K562 (cell line): Measurements from ENCODE around the gene RAB25. TPM values are rescaled to one million over a fixed set of nuclear protein-coding genes. Genes with fewer than 3 reads are reported as not detected.
A peak's percentile ranks its signal among the peaks of the same experiment; 100 is the strongest.

Experiments used
- ARNT ChIP-seq, 2 experiments: fragments of 450-650 bp; IDR thresholded peaks; 2 replicates each; pipeline ENCODE4 v1.6.1; 2016; ENCODE audit warnings: mild to moderate bottlenecking in 1 of 2
- CBFA2T2 ChIP-seq: fragments of 450-650 bp; conservative IDR thresholded peaks from 2 replicates; pipeline ENCODE4 v1.6.1; 2017; ENCODE audit warnings: mild to moderate bottlenecking
- DLX4 ChIP-seq: fragments of 250-450 bp; sonication (Bioruptor Pico); IDR thresholded peaks from 2 replicates; pipeline ENCODE4 v1.6.1; 2021; ENCODE audit warnings: mild to moderate bottlenecking
- MAFG ChIP-seq: fragments of 450-650 bp; conservative IDR thresholded peaks from 2 replicates; pipeline ENCODE4 v1.6.1; 2016; ENCODE audit warnings: missing genetic modification characterization, missing compliant biosample characterization
- MLLT1 ChIP-seq, 2 experiments: fragments of 450-650 bp; IDR thresholded peaks; 2 replicates each; pipeline ENCODE4 v1.6.1; 2016
- MXI1 ChIP-seq: IDR thresholded peaks from 2 replicates; pipeline ENCODE4 v1.6.1; 2011; ENCODE audit warnings: low read depth, mild to moderate bottlenecking, improper control_type of control experiment, low read length
- NFIC ChIP-seq: fragments of 450-650 bp; IDR thresholded peaks from 2 replicates; pipeline ENCODE4 v1.6.1; 2017; ENCODE audit warnings: mild to moderate bottlenecking, inconsistent platforms
- PCBP1 ChIP-seq: fragments of 200-400 bp; formaldehyde crosslinking; IDR thresholded peaks from 2 replicates; pipeline ENCODE4 v1.6.1; 2018; ENCODE audit warnings: mild to moderate bottlenecking, low read depth, low read length; ENCODE audit not compliant: poor library complexity, severe bottlenecking
- PYGO2 ChIP-seq: fragments of 450-650 bp; IDR thresholded peaks from 2 replicates; pipeline ENCODE4 v1.6.1; 2016; ENCODE audit warnings: mild to moderate bottlenecking, missing genetic modification characterization, moderate library complexity, missing compliant biosample characterization
- SMAD3 ChIP-seq: fragments of 450-650 bp; formaldehyde crosslinking; conservative IDR thresholded peaks from 2 replicates; pipeline ENCODE4 v1.4.0; 2020; ENCODE audit warnings: mild to moderate bottlenecking
- TFAP4 ChIP-seq: sonication (generic); formaldehyde crosslinking; IDR thresholded peaks from 2 replicates; pipeline ENCODE4 v1.8.0; 2022; ENCODE audit warnings: missing genetic modification reagents, mild to moderate bottlenecking, moderate library complexity, borderline replicate concordance
- TGIF2 ChIP-seq: sonication (generic); formaldehyde crosslinking; IDR thresholded peaks from 2 replicates; pipeline ENCODE4 v1.8.1; 2022; ENCODE audit warnings: mild to moderate bottlenecking, missing genetic modification reagents, moderate library complexity
- ZFP30 ChIP-seq: fragments of 250-450 bp; sonication (Bioruptor Pico); IDR thresholded peaks from 2 replicates; pipeline ENCODE4 v1.8.0; 2022; ENCODE audit warnings: moderate library complexity, mild to moderate bottlenecking, inconsistent platforms, borderline replicate concordance
- ZHX1 ChIP-seq: fragments of 150-350 bp; conservative IDR thresholded peaks from 2 replicates; pipeline ENCODE4 v1.6.1; 2014; ENCODE audit warnings: low read length
- ZNF699 ChIP-seq: fragments of 250-450 bp; sonication (Bioruptor Pico); IDR thresholded peaks from 2 replicates; pipeline ENCODE4 v1.8.0; 2021; ENCODE audit warnings: mild to moderate bottlenecking, moderate library complexity; ENCODE audit not compliant: insufficient replicate concordance
- ZNF79 ChIP-seq: fragments of 250-450 bp; sonication (Bioruptor Pico); IDR thresholded peaks from 2 replicates; pipeline ENCODE4 v1.4.0; 2020; ENCODE audit warnings: low read depth, mild to moderate bottlenecking, moderate library complexity
- polyA plus RNA-seq, 8 experiments: library from polyadenylated mRNA; depleted of rRNA in 4 of 8; stranded (reverse) in 5 of 8; unstranded in 3 of 8; fragments of >200 nt; fragmentation: Nextera tagmentation in 2 of 8; fragmentation: Illumina TruSeq in 1 of 8; extraction: Ambion mirVana in 2 of 8; extraction: Trizol in 1 of 8; gene quantifications; 2 replicates each; pipeline versions ENCODE4 v1.2.1 to v1.2.3, GENCODE V29; 2011 to 2014; ENCODE audit warnings: inconsistent platforms in 1 of 8, missing spikeins in 1 of 8
- total RNA-seq, 7 experiments: library from RNA; depleted of rRNA in 6 of 7; stranded (reverse); fragments of >200 nt in 6 of 7; fragmentation: Illumina TruSeq in 2 of 7; extraction: Trizol in 2 of 7; gene quantifications; 2 replicates each; pipeline versions ENCODE4 v1.2.1 to v1.2.3, GENCODE V29; 2011 to 2021; ENCODE audit warnings: low replicate concordance in 1 of 7
- TF ChIP-seq, protein P1 (sequence below): sonication (generic); formaldehyde crosslinking; IDR thresholded peaks from 2 replicates; pipeline ENCODE4 v1.8.1; 2023; ENCODE audit warnings: mild to moderate bottlenecking, missing genetic modification reagents

Gene RAB25
- total and polyA plus RNA-seq, 9 of the 15 experiments (the other 6 are each of a cell fraction or from before 2014, with no cell fraction given): 0.10 to 0.27 (median 0.13) TPM; not detected in 6

DNA sequence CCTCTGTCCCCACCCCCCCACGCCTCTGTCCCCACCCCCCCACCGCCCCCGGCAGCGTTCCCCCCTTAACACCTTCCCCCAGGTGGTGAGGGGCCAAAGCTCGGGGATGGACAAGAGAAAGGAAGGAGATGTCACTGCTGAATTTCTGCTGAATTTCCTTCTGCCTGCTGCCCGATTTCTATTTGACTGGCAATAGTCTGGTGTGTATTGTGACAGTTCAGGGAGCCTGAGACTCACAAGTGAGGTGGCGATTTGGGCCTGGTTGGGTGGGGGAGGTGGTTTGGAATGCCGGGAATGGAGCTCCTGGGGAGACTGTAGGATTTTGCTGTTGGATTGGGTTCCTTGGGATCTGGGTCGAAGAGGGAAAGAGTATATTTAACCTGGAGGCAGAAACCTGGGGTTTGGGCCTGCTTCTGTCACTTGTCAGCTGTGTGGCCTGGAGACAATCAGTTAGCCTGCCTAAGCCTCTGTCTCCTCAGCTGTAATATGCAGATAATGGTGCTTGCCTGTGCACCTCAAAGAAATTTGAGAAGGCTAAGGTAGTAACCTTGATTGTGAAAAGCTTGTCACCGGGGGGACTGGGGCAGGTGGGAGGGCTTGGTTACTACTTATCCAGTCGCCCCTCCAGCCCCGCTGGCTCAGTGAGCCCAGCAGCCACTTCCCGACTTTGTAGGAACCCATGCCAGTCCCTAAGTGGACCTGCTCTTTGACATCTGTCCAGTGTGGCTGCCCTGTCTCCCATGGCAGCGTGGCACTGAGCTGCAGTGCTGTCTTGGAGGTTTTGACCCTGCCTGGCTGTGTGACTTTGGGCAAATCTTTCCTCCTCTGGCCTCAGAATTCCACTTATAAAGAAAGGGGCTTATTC, 45.9 kb downstream of the RAB25 start (continued):
- TF ChIP-seq ZNF79 (CRISPR knock-in tag) (no peak), PYGO2 (no peak), CBFA2T2 (peak; percentile 72), DLX4 (CRISPR knock-in tag) (no peak), MLLT1 (IDR thresholded peaks at IDR 0.05) (peak in 1 of 2 experiments; percentile 42; a peak in 1 of 4 replicates), ZHX1 (no peak), MAFG (tag) (no peak), TFAP4 (CRISPR knock-in tag) (peak; percentile 95), TGIF2 (no peak), PCBP1 (no peak), NFIC (peak; percentile 39; the same call in 1 of the 2 replicates), ZFP30 (CRISPR knock-in tag) (no peak), MXI1 (0 out of 2 replicates have a peak, but pooled peaks have one; percentile 39), SMAD3 (CRISPR knock-in tag) (no peak), ZNF699 (CRISPR knock-in tag) (no peak), ARNT (IDR thresholded peaks at IDR 0.05) (no peak; a peak in 1 of 4 replicates)
- TF ChIP-seq, protein P1, sequence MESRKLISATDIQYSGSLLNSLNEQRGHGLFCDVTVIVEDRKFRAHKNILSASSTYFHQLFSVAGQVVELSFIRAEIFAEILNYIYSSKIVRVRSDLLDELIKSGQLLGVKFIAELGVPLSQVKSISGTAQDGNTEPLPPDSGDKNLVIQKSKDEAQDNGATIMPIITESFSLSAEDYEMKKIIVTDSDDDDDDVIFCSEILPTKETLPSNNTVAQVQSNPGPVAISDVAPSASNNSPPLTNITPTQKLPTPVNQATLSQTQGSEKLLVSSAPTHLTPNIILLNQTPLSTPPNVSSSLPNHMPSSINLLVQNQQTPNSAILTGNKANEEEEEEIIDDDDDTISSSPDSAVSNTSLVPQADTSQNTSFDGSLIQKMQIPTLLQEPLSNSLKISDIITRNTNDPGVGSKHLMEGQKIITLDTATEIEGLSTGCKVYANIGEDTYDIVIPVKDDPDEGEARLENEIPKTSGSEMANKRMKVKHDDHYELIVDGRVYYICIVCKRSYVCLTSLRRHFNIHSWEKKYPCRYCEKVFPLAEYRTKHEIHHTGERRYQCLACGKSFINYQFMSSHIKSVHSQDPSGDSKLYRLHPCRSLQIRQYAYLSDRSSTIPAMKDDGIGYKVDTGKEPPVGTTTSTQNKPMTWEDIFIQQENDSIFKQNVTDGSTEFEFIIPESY (CRISPR knock-in tag): no peak
